WERI-Rb-1 (cell line): Measurements from ENCODE around the gene NDC1.

ENCODE experiments used
- DNase-seq: peaks from one replicate; pipeline ENCODE4 v3.0.0-alpha.2; 2020
- H3K27ac ChIP-seq: fragments of 250-450 bp; sonication (Bioruptor Pico); 2 replicates; pipeline ENCODE4 v1.5.1; 2020; ENCODE audit warnings: mild to moderate bottlenecking, moderate library complexity
- H3K27me3 ChIP-seq: fragments of 250-450 bp; sonication (Bioruptor Pico); 2 replicates; pipeline ENCODE4 v1.5.1; 2021; ENCODE audit warnings: mild to moderate bottlenecking, low read depth, moderate library complexity; ENCODE audit not compliant: insufficient read depth, severe bottlenecking
- H3K36me3 ChIP-seq: fragments of 250-450 bp; sonication (Bioruptor Pico); 2 replicates; pipeline ENCODE4 v1.5.1; 2020; ENCODE audit warnings: mild to moderate bottlenecking, moderate library complexity
- H3K4me3 ChIP-seq: 2 replicates; pipeline ENCODE4 v1.5.1; 2011; ENCODE audit warnings: low read depth, mild to moderate bottlenecking, control low read depth, low read length
- H3K9me3 ChIP-seq: fragments of 250-450 bp; sonication (Bioruptor Pico); 2 replicates; pipeline ENCODE4 v1.5.1; 2021; ENCODE audit warnings: mild to moderate bottlenecking, moderate library complexity; ENCODE audit not compliant: severe bottlenecking
- CTCF ChIP-seq: IDR thresholded peaks from 2 replicates; pipeline ENCODE4 v1.5.1; 2011; ENCODE audit warnings: low read depth, mild to moderate bottlenecking, control low read depth, inconsistent platforms, low read length

Gene NDC1

GRCh38 chr1:53732409-53732808 lies 105.7 kb downstream of the NDC1 start:
- H3K27me3 ChIP-seq = no peaks in the 10 kb centered on the region
- no peak for TF ChIP-seq CTCF
- no peak for DNase-seq
- no peaks in the 10 kb centered on the region for H3K9me3 ChIP-seq
- H3K4me3 ChIP-seq = no peak overlapping the region
- H3K27ac ChIP-seq = no peak overlapping the region
- no peaks in the 10 kb centered on the region for H3K36me3 ChIP-seq

- no peak for TF ChIP-seq CTCF
Measured at GRCh38 chr1:53731779-53732305, 106.3 kb downstream of the NDC1 start.

GRCh38 chr1:53731043-53731600 lies 107.0 kb downstream of the NDC1 start:
- no peak overlapping the region for H3K27ac ChIP-seq
- H3K36me3 ChIP-seq = no peaks in the 10 kb centered on the region
- H3K4me3 ChIP-seq = no peak overlapping the region
- TF ChIP-seq CTCF = no peak
- H3K27me3 ChIP-seq = no peaks in the 10 kb centered on the region
- no peak for DNase-seq
- H3K9me3 ChIP-seq = no peaks in the 10 kb centered on the region

More at GRCh38 chr1:53731779-53732305, 106.3 kb downstream of the NDC1 start:
- H3K27me3 ChIP-seq = no peaks in the 10 kb centered on the region
- DNase-seq = no peak
- no peak overlapping the region for H3K27ac ChIP-seq
- no peaks in the 10 kb centered on the region for H3K36me3 ChIP-seq
- H3K4me3 ChIP-seq = no peak overlapping the region
- H3K9me3 ChIP-seq = no peaks in the 10 kb centered on the region

- Histone ChIP-seq H3K27me3 (no peaks in the 10 kb centered on the region), H3K27ac (no peak overlapping the region), H3K36me3 (no peaks in the 10 kb centered on the region), H3K4me3 (no peak overlapping the region), H3K9me3 (no peaks in the 10 kb centered on the region)
- no peak for DNase-seq
- no peak for TF ChIP-seq CTCF
Measured at GRCh38 chr1:53730224-53730865, 107.8 kb downstream of the NDC1 start.

- Histone ChIP-seq H3K9me3 (no peaks in the 10 kb centered on the region), H3K27me3 (no peaks in the 10 kb centered on the region), H3K27ac (no peak overlapping the region), H3K4me3 (no peak overlapping the region), H3K36me3 (no peaks in the 10 kb centered on the region)
- no peak for DNase-seq
- TF ChIP-seq CTCF = no peak
Measured at GRCh38 chr1:53729456-53730223, 108.5 kb downstream of the NDC1 start.
